K562 (cell line): ENCODE measurements around the gene TMEM126B. TPM values are rescaled to one million over a fixed set of nuclear protein-coding genes. Genes with fewer than 3 reads are reported as not detected.

Experiments used
- ATAC-seq: fragments of 200-7000 bp; cut with Tn5 transposase; 3 replicates; pipeline ENCODE4 v1.9.1; 2020; ENCODE audit warnings: moderate library complexity
- Bru-seq: library from RNA; stranded (reverse); fragments of 400-500 nt; gene quantifications from one replicate; lab custom pipeline; 2021; lab: Mats Ljungman, UMichigan
- BruChase-seq, 2 experiments: library from RNA; stranded (reverse); fragments of 400-500 nt; gene quantifications; one replicate each; lab custom pipeline; 2021; lab: Mats Ljungman, UMichigan
- BruUV-seq: library from RNA; stranded (reverse); fragments of 400-500 nt; replicated peaks from 2 replicates; lab custom pipeline; 2021; lab: Mats Ljungman, UMichigan
- CTCF ChIA-PET: fragments of 300-600 bp; formaldehyde crosslinking; extraction: SDS; loops from one replicate; lab custom pipeline; 2021; ENCODE audit warnings: low intra/inter-chr PET ratio; lab: Yijun Ruan, JAX
- POLR2A ChIA-PET: fragments of 300-600, 350-650 bp; sonication (Branson Sonifier 250); formaldehyde crosslinking; extraction: SDS; loops from one replicate; lab custom pipeline; 2021; ENCODE audit warnings: antibody characterized with exemption, inconsistent platforms; lab: Yijun Ruan, JAX
- DNase-seq, 4 experiments: peaks; one replicate each; pipeline versions ENCODE4 v3.0.0 to v3.0.0-alpha.2; 2011 to 2018; ENCODE audit warnings: low spot score in 3 of 4, mixed read lengths in 3 of 4; ENCODE audit errors: extremely low read depth in 1 of 4
- FAIRE-seq: peaks from 2 replicates; lab custom pipeline; 2011; peaks lifted over from hg19 to GRCh38; lab: Jason Lieb, UNC
- H2AFZ ChIP-seq: 2 replicates; pipeline ENCODE4 v1.6.0; 2011; ENCODE audit warnings: low read depth, low read length, control low read depth, inconsistent platforms
- H3K27ac ChIP-seq: fragments of 200-600 bp; 3 replicates; pipeline ENCODE4 v1.8.0; 2011; ENCODE audit warnings: low read depth, mild to moderate bottlenecking, control low read depth, inconsistent platforms, low read length, moderate library complexity, mixed read lengths; ENCODE audit errors: extremely low read depth
- H3K27me3 ChIP-seq, 2 experiments: fragments of 300-600 bp in 1 of 2; 2 replicates in 1 of 2; 3 replicates in 1 of 2; pipeline versions ENCODE4 v1.6.0 to v1.8.0; 2011; ENCODE audit warnings: inconsistent platforms in 2 of 2, low read length in 2 of 2, mild to moderate bottlenecking in 1 of 2, mixed read lengths in 1 of 2, moderate library complexity in 1 of 2; ENCODE audit not compliant: control insufficient read depth in 2 of 2, insufficient read depth in 2 of 2
- H3K36me3 ChIP-seq: fragments of 300-600 bp; 3 replicates; pipeline ENCODE4 v1.8.0; 2011; ENCODE audit warnings: mild to moderate bottlenecking, low read length, inconsistent platforms; ENCODE audit not compliant: control insufficient read depth, insufficient read depth
- H3K4me1 ChIP-seq, 2 experiments: fragments of 200-600 bp in 1 of 2; replicated peaks in 1 of 2; 2 replicates in 1 of 2; 3 replicates in 1 of 2; pipeline versions ENCODE4 v1.5.1 to v1.8.0; 2011; ENCODE audit warnings: inconsistent platforms in 2 of 2, low read length in 2 of 2, mild to moderate bottlenecking in 1 of 2, mixed read lengths in 1 of 2, moderate library complexity in 1 of 2; ENCODE audit not compliant: control insufficient read depth in 2 of 2, insufficient read depth in 2 of 2
- H3K4me2 ChIP-seq: 2 replicates; pipeline ENCODE4 v1.6.1; 2011; ENCODE audit warnings: low read length, control low read depth, inconsistent platforms, mixed read lengths; ENCODE audit not compliant: insufficient read depth
- H3K4me3 ChIP-seq: fragments of 200-600 bp; sonication (generic), shearing (Covaris generic); 2 replicates; pipeline ENCODE4 v1.5.1; 2016; ENCODE audit warnings: control low read depth, inconsistent platforms
- H3K79me2 ChIP-seq: fragments of 200-600 bp; 3 replicates; pipeline ENCODE4 v1.8.0; 2011; ENCODE audit warnings: low read length, inconsistent platforms; ENCODE audit not compliant: control insufficient read depth, insufficient read depth
- H3K9ac ChIP-seq, 2 experiments: 2 replicates each; pipeline versions ENCODE4 v1.6.0 to v1.6.1; 2011; ENCODE audit warnings: low read depth in 2 of 2, low read length in 2 of 2, control low read depth in 1 of 2, inconsistent platforms in 1 of 2, mild to moderate bottlenecking in 1 of 2, mixed read lengths in 1 of 2; ENCODE audit not compliant: insufficient read depth in 1 of 2
- H3K9me1 ChIP-seq: one replicate; pipeline ENCODE4 v1.6.0; 2011; ENCODE audit warnings: inconsistent platforms, mild to moderate bottlenecking, low read length, moderate library complexity; ENCODE audit not compliant: control insufficient read depth, insufficient read depth
- H3K9me3 ChIP-seq: replicated peaks from 2 replicates; pipeline ENCODE4 v1.5.1; 2011; ENCODE audit warnings: low read depth, low read length, inconsistent platforms; ENCODE audit not compliant: control insufficient read depth, insufficient read depth
- H4K20me1 ChIP-seq: replicated peaks from 2 replicates; pipeline ENCODE4 v1.6.1; 2011; ENCODE audit warnings: low read length, inconsistent platforms, mixed read lengths; ENCODE audit not compliant: control insufficient read depth, insufficient read depth
- CBX8 ChIP-seq: fragments of 200-600 bp; sonication (generic); IDR thresholded peaks from 2 replicates; pipeline ENCODE4 v1.6.1; 2012; ENCODE audit warnings: borderline replicate concordance, mixed run types, low read depth, mild to moderate bottlenecking, moderate library complexity, mixed read lengths, low read length, control low read depth, inconsistent platforms; ENCODE audit not compliant: poor library complexity, severe bottlenecking; ENCODE audit errors: extremely low read depth
- HLTF ChIP-seq: fragments of 450-650 bp; IDR thresholded peaks from 2 replicates; pipeline ENCODE4 v1.6.1; 2016
- SIN3A ChIP-seq, 2 experiments: fragments of 150-350 bp in 1 of 2; IDR thresholded peaks; 2 replicates each; pipeline ENCODE4 v1.6.1; 2011 to 2016; ENCODE audit warnings: borderline replicate concordance in 2 of 2, low read depth in 2 of 2, low read length in 2 of 2, mild to moderate bottlenecking in 2 of 2, moderate library complexity in 2 of 2; ENCODE audit not compliant: control insufficient read depth in 1 of 2
- ZBTB1 ChIP-seq: sonication (generic); formaldehyde crosslinking; IDR thresholded peaks from 2 replicates; pipeline ENCODE4 v1.8.1; 2023; ENCODE audit warnings: missing genetic modification reagents, low read depth, mild to moderate bottlenecking, borderline replicate concordance
- WGBS: fragments of 100-300 bp; shearing (Covaris generic); methylation state at CpG from one replicate; pipeline ENCODE4 v1.1.6; 2016; ENCODE audit warnings: low coverage, mixed read lengths; ENCODE audit not compliant: insufficient coverage; ENCODE audit errors: missing lambda C conversion rate; 5-methylcytosine and 5-hydroxymethylcytosine counted together
- in situ Hi-C: fragments of 300-500 bp; cut with MboI; formaldehyde crosslinking; loops from 4 replicates; pipeline ENCODE4 v1.15.0; 2018; ENCODE audit warnings: inconsistent platforms, mixed read lengths
- intact Hi-C: fragments of 100-400 bp; cut with micrococcal nuclease; formaldehyde crosslinking; loops from 2 replicates; pipeline ENCODE4 v1.14.2; 2022
- long read RNA-seq, 3 experiments: library from polyadenylated mRNA in 2 of 3; library from RNA in 1 of 3; unstranded in 2 of 3; stranded (forward) in 1 of 3; transcript quantifications; one replicate each; pipeline ENCODE4 v2.0.0, GENCODE V29; 2019 to 2022
- polyA minus RNA-seq, 3 experiments: library from RNA; depleted of rRNA, polyadenylated mRNA; stranded (reverse); fragments of >200 nt; gene quantifications; 2 replicates each; pipeline ENCODE4 v1.2.3, GENCODE V29; 2011
- polyA plus RNA-seq, 8 experiments: library from polyadenylated mRNA; depleted of rRNA in 4 of 8; stranded (reverse) in 5 of 8; unstranded in 3 of 8; fragments of >200 nt; fragmentation: Nextera tagmentation in 2 of 8; fragmentation: Illumina TruSeq in 1 of 8; extraction: Ambion mirVana in 2 of 8; extraction: Trizol in 1 of 8; gene quantifications; 2 replicates each; pipeline versions ENCODE4 v1.2.1 to v1.2.3, GENCODE V29; 2011 to 2014; ENCODE audit warnings: inconsistent platforms in 1 of 8, missing spikeins in 1 of 8
- total RNA-seq, 7 experiments: library from RNA; depleted of rRNA in 6 of 7; stranded (reverse); fragments of >200 nt in 6 of 7; fragmentation: Illumina TruSeq in 2 of 7; extraction: Trizol in 2 of 7; gene quantifications; 2 replicates each; pipeline versions ENCODE4 v1.2.1 to v1.2.3, GENCODE V29; 2011 to 2021; ENCODE audit warnings: low replicate concordance in 1 of 7

Gene TMEM126B
- 35.6 and 83.1 TPM in 2 replicates for total RNA-seq (2011; cell fraction: chromatin; rRNA removed; ENCODE audit: low replicate concordance)
- total RNA-seq (2011; cell fraction: nucleolus; rRNA removed), result 17.2 and 25.5 TPM in 2 replicates
- total RNA-seq (2011; cell fraction: nucleoplasm; rRNA removed), result 41.1 and 65.7 TPM in 2 replicates
- total RNA-seq (2014; rRNA removed) (85.5 and 88.0 TPM in 2 replicates), total RNA-seq (2014; rRNA removed; fragmentation: Illumina TruSeq; extraction: Trizol) (165 and 177 TPM in 2 replicates), total RNA-seq (2015; rRNA removed; fragmentation: Illumina TruSeq; extraction: Trizol) (161 and 163 TPM in 2 replicates), total RNA-seq (2021) (86.4 and 95.7 TPM in 2 replicates), polyA plus RNA-seq (2011; rRNA removed) (120 and 178 TPM in 2 replicates), polyA plus RNA-seq (2014; fragmentation: Illumina TruSeq; extraction: Trizol) (130 and 143 TPM in 2 replicates), polyA plus RNA-seq (2014; fragmentation: Nextera tagmentation; extraction: Ambion mirVana) (100 to 1,000 TPM; 209 to 226 TPM), polyA plus RNA-seq (2014; rRNA removed) (161 and 164 TPM in 2 replicates), polyA minus RNA-seq (2011; rRNA and poly(A)+ RNA removed) (48.3 and 53.2 TPM in 2 replicates), Bru-seq, nascent RNA (percentile 96 among the genes with signal in this experiment), BruChase-seq, experiment 1, labeled RNA remaining after a 2-hour chase (percentile 95 among the genes with signal in this experiment), BruChase-seq, experiment 2, labeled RNA remaining after a 6-hour chase (percentile 93 among the genes with signal in this experiment)
- polyA plus RNA-seq (2011; cell fraction: cytosol; rRNA removed), result 37.4 and 99.8 TPM in 2 replicates
- polyA plus RNA-seq (2011; cell fraction: nucleus; rRNA removed), result 42.6 and 66.6 TPM in 2 replicates
- 97.5 and 121 TPM in 2 replicates for polyA plus RNA-seq (2012)
- polyA minus RNA-seq (2011; cell fraction: cytosol; rRNA and poly(A)+ RNA removed), result 13.2 and 20.3 TPM in 2 replicates
- 13.7 and 18.7 TPM in 2 replicates for polyA minus RNA-seq (2011; cell fraction: nucleus; rRNA and poly(A)+ RNA removed)
- long read RNA-seq, experiment 1, transcript TMEM126B-201 (5 exons, 989 nt), result minor isoform, 33 of 101 reads
- long read RNA-seq, experiment 1, transcript TMEM126B-209 (6 exons, 820 nt), result minor isoform, 5 of 101 reads
- long read RNA-seq, experiment 1, transcript TMEM126B-202 (6 exons, 1,210 nt), result major isoform, 34 of 101 reads
- long read RNA-seq, experiment 1, partial matches to known transcripts, result 7 of 101 reads
- long read RNA-seq, experiment 1, other reads (novel, unspliced or antisense), result 16 of 101 reads
- long read RNA-seq, experiment 2, transcript TMEM126B-202 (6 exons, 1,210 nt), result major isoform, 31 of 95 reads
- long read RNA-seq, experiment 2, transcript TMEM126B-201 (5 exons, 989 nt), result minor isoform, 22 of 95 reads
- long read RNA-seq, experiment 2, partial matches to known transcripts, result 30 of 95 reads
- long read RNA-seq, experiment 2, other reads (novel, unspliced or antisense), result 9 of 95 reads
- long read RNA-seq, experiment 3, transcript TMEM126B-201 (5 exons, 989 nt), result major isoform, 30 of 95 reads
- long read RNA-seq, experiment 3, transcript TMEM126B-202 (6 exons, 1,210 nt), result minor isoform, 28 of 95 reads
- long read RNA-seq, experiment 3, partial matches to known transcripts, result 13 of 95 reads
- long read RNA-seq, experiment 3, other reads (novel, unspliced or antisense), result 14 of 95 reads

DNA sequence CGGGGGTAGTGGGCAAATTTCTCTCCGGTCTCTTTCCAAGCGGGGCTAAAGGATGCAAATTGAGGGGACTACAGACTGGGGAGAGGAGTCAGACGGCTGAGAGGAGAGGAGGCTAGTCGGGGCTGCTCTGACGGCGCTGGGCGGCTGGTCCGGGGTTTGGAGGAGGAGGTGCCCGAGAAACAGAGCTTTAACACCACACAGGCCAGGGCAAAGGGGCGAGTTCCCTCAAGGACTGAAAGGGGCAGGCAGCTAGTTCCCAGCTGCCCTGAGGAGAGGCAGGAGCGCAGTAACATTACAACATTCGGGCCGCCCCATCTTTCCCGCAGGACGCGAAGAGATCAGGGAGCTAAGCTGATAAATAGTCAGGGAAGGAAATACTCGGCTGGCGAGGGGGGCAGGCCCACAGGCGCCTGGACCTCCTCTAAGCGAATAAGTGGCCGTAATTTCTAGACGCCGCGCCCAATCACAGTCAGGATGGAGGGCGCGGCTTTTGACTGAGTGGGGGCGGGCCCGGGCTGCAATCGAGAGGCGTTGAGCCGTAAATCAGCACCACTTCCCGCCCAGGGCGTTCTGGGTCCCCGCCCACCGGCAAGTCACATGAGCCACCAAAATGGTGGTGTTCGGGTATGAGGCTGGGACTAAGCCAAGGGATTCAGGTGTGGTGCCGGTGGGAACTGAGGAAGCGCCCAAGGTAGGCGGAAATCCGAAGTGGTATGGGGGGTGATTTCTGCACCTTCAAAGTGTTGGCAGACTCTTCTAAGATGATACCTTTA lies at the start of gene TMEM126B:
Gene TMEM126B (plus strand): TSS at position 596 of the 773 bp plus-strand sequence. CDS start 15 bp downstream, at position 611.
- CTCF ChIA-PET, result no interaction called here
- peak; percentile 66; the same call in 1 of the 2 replicates for TF ChIP-seq HLTF
- no peak for TF ChIP-seq ZBTB1 (CRISPR knock-in tag)
- no peak for TF ChIP-seq CBX8
- TF ChIP-seq SIN3A (IDR thresholded peaks at IDR 0.05; ENCODE audit: borderline replicate concordance in 2 of 2, control insufficient read depth in 1 of 2, low read depth in 2 of 2, low read length in 2 of 2), result peak in 1 of 2 experiments; percentile 45; a peak in 1 of 4 replicates

More for the DNA sequence above, at the start of gene TMEM126B:
- Histone ChIP-seq H3K27ac (peak within 1 kb of the TSS; percentile 90), H2AFZ (peak within 1 kb of the TSS; percentile 98), H3K9me3 (no peaks in the 10 kb centered on the region), H3K4me3 (peak within 1 kb of the TSS; percentile 70), H3K27me3 (no peaks in the 10 kb centered on the region), H3K36me3 (peaks cover 27% of the 10 kb centered on the region), H3K9ac (peak within 1 kb of the TSS; percentile 90 to 96), H3K4me2 (peak within 1 kb of the TSS; percentile 95), H3K79me2 (peaks cover 45% of the 10 kb centered on the region), H3K9me1 (no peaks in the 10 kb centered on the region), H4K20me1 (no peaks in the 10 kb centered on the region), H3K4me1 (peaks cover 5 to 6% of the 10 kb centered on the region in 2 experiments; a peak in 3 of 5 replicates)
- in situ Hi-C loops, result no loop called here
- POLR2A ChIA-PET, result interaction anchor here (0.5 to 3.6 kb wide), 11 partner anchors 8 to 1343 kb away, joined by 3 to 26 read pairs (median 5); partner anchors contain the start of gene TMEM126A
- no TSS peak for BruUV-seq
- ATAC-seq (peak; percentile 99), DNase-seq (peak; percentile 89 to 98 (median 91)), FAIRE-seq (peak; percentile 93)
- intact Hi-C loops, result loop anchor here (1.0 kb wide), 1 partner anchor 36 kb away; no protein-coding TSS in a partner anchor
- WGBS, result 2% methylated on average over 37 of the region's 41 CpGs
